GM19193 (cell line): ENCODE data around the gene AMBRA1.

Experiments used
- POLR2A ChIP-seq: IDR thresholded peaks from 4 replicates; pipeline ENCODE4 v1.6.1; 2011; ENCODE audit not compliant: insufficient read depth, insufficient read length; ENCODE audit errors: extremely low read depth

Gene AMBRA1

DNA sequence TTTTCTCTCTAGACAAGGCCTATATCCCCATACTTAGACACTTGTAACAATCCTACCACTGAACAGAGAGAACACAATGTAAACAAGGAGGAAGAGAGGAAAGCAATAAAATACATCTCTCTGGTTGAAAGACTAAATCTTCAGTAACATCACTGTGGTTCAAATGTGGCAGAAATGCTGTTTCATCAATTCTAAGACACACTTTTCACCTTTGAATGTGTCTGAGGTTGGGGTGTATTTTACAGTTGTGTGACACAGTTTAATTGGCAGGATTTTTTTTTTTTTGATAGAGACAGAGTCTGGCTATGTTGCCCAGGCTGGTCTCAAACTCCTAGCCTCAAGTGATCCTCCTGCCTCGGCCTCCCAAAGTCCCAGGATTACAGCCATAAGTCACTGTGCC lies 79.5 kb downstream of the AMBRA1 start:
- TF ChIP-seq POLR2A: no peak

DNA sequence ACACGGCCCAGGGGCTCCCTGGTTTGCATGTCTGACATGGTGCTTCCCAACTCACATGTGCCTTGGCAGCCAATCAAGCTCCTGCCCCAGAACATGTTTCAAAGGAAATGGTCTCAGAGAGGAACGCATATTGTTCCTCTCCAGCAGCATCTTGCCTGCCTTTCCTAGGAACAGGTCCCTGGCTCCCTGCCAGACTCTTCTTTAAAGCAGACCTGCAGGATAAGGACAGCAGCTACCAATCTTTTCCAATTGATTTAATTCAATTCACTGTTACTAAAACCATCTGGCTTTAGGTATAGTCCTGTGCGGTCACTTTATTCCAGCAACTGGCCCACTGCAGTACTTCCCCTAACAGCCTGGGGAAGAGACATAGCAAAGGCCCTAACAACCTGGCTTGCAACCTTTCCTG lies 79.9 kb downstream of the AMBRA1 start:
- TF ChIP-seq POLR2A: no peak

DNA sequence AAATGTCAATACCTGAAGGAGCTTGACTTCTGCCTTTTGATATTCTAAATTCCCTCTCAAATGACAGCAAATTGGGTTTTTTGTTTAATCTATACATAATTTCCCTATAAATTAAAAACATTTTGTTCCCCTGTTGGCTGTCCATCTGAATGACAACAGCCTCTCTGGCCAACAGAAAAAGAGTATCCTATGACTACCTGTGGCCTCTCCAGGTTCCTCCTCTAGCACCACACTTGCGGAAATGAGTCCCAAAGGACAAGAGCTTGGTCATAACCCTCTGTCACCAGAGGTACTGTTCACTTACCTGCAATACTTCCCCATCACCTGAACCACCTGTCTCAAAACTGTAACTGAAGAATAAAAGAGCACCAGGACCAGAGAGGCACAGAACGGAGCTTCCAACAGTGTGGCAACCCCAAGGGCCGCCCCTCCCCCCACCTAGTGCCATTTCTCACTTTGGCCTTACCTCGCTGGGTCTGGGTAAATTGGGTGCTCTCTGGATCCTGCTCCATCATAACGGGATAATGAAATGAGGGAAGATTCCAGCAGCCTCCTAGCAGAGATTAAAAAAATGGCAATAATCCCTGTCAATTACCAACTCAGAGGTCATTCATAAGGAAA lies 81.5 kb downstream of the AMBRA1 start:
- no peak for TF ChIP-seq POLR2A

DNA sequence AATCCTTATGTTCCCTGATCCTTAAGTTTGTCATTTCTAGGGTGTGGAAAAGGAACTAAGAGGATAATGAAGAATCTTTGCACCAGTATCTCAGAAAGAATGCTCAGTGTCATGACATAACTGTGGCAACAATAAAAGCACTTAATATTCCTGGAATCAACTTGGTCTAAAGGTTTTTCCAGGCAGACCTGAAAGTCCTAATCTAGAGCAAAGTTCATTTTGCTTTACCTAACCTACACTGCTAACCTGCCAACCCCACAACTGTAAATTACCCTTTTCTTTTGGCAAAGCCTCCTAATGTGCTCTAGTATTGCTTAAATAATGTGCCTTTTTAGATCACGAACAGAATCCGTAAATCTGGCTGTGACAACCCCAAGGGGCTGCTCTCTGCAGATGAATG lies 82.5 kb downstream of the AMBRA1 start:
- TF ChIP-seq POLR2A: no peak

DNA sequence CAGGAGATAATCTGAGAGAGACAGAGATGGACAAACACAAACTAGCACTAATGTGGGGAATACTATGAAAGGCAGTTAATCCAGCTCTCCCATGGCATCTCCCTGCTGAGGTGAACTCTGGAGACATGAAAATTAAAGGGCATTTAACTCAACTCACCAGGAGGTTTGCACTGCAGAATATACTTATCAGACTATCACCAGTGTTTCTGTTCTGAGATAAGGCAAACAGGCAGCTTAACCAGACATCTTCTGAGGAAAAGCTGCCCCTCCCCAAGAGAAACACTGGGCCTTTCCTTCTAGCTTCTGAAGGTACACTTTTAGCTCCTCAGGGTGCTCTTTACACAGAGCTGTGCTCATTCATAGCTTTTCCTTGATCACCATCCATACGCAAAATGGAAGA lies 85.5 kb downstream of the AMBRA1 start:
- no peak for TF ChIP-seq POLR2A

DNA sequence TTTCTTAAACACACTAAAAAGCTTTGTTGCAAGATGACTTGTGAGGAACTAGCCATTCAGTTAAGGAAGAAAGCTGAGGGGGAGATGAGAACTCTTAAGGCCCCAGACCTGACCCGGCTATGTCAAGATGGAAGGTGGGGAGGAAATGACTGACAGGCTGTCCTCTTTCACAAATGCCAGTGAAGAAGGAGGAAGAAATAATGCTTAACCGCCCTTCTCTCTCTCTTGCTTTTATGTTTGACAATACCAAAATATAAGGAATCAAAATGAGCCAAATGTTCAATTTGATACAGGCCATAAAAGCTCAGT lies 87.4 kb downstream of the AMBRA1 start:
- no peak for TF ChIP-seq POLR2A

DNA sequence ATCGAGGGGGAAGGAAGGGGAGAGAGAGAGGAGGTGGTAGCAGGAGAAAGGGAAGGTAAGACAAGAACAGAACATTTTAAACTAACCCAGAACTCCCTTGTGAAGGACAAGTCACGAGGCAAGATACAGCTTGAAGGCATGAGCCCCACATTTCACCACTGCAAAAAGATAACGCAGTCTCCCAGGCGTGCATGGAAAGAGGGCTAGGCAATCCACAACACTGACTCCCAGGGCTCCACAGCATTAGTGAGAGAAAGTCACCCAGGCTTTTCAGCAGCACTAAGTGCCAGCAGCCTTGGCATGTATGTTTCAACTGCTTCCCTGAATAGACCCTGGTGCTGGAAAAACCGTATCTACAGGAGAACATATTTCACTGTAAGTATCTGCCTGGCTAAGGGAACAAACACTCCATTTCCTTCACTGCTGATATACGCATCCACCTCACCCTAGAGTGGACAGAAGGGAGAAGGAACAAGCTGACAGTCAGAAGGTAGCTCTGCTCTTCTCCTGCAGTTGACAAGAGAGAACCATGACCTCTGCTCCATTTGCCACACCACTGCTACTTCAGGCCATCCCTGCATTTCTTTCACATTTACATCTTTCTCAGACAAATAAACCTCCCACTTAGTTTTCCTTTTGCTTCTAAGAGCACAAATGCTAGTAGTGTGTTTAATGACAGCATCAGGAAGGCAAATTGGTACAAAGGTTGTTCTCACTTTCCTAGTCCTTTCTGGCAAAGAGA lies 87.9 kb downstream of the AMBRA1 start:
- no peak for TF ChIP-seq POLR2A

DNA sequence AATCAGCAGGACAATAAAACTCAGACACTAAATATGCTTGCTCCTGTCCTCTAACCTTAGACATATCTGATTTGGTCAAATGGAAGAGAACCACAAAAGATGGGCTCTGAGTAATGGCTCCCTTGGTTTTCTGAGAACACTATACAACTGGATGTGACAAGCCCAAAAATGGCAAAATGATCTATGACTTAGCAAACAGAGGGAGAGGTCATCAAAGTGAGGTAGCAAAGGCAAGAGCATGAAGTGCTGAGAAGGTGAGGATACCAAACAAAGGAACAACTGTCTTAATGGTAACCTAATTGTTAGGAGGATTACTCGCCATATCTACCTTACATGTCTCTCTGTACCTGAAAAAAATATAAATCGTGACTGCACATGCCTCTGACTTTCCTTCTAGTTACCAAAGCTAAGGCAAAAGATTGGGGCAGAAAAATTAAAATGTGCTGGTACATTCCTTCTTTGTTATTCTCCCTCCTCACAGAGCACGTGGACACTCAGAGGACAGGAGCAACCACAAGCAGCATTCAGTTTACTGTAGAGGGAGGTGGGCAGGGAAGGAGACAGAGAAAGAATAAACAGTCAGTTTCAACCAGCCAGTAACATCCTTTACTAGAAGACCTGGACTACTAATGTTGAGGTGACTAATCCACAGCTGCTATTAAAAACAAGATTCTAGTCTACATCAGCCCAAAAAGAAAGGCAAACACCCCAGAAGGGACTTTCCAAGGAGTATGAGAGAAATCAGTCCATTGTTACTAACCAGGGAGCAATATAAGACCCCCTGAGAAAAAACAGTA lies 88.8 kb downstream of the AMBRA1 start:
- TF ChIP-seq POLR2A: no peak

DNA sequence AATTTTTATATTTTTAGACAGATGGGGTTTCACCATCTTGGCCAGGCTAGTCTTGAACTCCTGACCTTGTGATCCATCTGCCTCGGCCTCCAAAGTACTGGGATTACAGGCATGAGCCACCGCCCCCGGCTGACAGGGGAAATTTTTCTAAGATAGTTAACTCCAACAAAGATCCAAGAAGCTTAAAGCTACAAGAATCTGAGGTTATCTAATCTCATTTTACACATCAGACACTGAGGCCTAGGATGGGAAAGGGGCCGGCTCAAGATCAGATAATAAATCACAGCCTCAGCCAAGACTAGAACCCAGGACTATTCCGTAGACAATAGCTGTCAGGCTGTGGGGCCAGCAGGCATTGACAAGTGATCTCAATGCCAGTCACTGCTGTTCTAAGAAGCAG lies 94.0 kb downstream of the AMBRA1 start:
- TF ChIP-seq POLR2A: no peak

DNA sequence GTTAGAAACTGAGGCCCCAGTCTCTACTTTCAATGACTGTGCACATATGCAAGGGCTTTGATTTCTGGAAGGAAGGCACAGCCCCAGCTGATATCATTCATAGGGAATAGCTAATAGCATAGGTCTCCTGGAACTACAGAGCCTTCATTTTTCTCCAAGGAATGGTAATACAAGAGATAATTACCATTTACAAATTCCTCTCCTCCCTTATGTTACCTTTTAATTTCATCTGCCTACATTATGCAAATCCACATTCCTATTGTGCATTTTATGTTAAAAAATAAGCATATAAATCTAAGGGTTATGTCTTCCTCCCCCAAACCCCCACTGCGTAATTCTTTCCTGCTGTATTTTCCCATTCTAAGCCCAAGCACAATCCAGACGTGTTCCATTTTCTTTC lies 94.9 kb downstream of the AMBRA1 start:
- TF ChIP-seq POLR2A: no peak

DNA sequence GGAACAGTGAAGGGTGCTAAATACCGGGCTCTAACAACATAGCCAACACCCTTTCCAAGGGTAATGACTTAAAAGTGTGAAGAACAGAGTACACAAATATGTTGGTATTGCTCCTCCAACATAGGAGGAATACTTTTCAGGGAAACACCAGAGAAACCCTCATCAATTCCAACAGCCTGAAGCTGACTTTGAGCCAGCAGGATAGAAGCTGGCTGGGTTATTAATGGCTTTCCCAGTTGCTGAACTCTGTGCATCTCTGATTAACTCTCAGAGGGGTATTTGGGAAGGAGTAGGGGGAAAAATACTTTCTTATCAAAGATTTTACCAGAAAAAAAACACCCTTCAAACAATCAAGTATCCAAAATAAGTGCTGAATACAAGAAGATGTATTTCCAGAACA lies 95.6 kb downstream of the AMBRA1 start:
- no peak for TF ChIP-seq POLR2A

DNA sequence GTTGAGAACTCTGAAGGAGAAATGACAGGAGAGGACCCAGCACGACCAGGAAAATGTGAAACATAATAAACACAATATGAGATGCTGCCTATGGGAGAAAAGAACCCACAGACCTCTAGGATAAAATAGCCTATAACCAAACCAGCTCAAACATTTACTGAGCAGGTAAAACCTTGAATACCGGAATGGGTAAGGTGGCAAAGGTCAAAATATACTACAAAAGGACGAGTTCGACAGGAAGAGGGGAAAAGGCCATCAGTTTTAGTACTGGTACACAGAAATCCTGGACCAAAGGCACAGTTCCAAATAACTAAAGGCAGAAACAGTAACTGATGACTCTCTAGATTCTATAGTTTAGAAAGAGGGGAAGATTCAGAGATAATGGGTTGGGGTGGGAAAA lies 96.3 kb downstream of the AMBRA1 start:
- TF ChIP-seq POLR2A: no peak

DNA sequence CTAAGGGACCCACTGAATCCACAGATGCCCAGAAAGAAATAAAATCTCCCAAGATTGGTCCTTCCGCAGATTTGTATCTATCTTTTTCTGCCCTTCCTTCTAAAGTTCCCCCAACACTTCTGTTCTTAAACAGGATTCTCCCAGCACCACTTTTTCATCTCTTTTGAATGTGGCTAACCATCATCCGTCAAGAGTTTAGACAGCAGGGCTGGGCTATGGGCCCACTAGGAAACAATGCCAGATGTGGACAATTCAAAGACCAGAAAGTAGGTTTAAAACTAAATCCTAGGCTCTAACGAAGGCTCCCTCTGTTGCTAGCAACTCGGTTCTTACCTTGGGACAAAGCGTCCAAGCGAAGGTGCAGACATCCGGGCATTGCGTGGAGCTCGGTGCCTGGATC lies 100.0 kb downstream of the AMBRA1 start:
- TF ChIP-seq POLR2A: no peak

DNA sequence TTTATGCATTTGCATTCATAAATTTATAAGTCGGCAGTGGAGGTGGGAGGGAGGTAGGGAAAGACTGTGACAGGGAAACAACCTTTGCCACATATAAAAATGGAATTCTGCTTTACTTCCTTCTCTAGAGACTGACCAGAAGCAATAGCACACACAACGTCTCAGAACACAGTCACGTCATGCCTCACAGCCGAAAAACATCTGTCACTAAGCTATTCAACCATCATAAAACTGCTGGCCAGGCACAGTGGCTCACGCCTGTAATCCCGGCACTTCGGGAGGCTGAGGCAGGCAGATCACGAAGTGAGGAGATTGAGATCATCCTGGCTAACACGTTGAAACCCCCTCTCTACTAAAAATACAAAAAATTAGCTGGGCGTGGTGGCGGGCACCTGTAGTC lies 101.3 kb downstream of the AMBRA1 start:
- no peak for TF ChIP-seq POLR2A

DNA sequence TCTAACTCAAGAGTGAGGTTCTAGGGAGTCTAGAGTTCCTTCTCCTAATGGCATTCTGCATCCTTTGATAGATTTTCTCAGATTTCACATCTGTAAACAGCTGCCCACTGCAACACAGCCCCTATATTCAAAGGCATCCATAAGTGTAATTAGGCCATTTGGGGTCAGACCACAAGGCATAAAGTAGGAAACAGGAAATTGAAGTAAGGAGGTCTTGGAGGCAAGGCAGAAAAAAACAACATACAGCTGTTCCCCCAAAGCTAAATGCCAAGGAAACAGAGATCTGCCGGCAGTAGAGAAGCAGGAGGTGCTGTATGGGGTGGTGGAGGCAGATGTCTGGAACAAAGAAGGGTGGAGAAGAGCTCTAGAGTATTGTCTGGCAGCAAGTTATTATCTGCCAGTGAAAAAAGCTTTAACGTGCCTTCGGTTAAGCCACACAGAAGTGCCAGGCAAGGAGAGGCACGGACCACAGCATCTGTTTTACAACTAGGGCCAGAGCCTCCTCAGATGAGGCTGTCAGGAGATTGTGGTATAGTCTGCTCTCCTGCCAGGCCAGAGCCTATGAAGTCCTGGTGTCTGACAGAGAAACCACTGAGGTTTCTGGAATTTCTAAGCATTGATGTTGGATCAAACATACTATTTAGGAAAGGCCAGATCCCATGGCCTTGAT lies 102.0 kb downstream of the AMBRA1 start:
- no peak for TF ChIP-seq POLR2A
